SK-N-SH (cell line): ENCODE results near the gene OR4E1. TPM values are rescaled to one million over a fixed set of nuclear protein-coding genes. Genes with fewer than 3 reads are reported as not detected.

Source experiments
- CTCF ChIA-PET: fragments of 300-600, 350-600 bp; formaldehyde crosslinking; extraction: SDS; loops from one replicate; lab custom pipeline; 2021; lab: Yijun Ruan, JAX
- POLR2A ChIA-PET: fragments of 350-600 bp; sonication (Branson Sonifier 250); formaldehyde crosslinking; extraction: SDS; loops from one replicate; lab custom pipeline; 2020; ENCODE audit warnings: antibody characterized with exemption, inconsistent platforms; lab: Yijun Ruan, JAX
- DNase-seq: peaks from one replicate; pipeline ENCODE4 v3.0.0; 2012
- H2AFZ ChIP-seq: fragments of 200-600 bp; sonication (generic); 2 replicates; pipeline ENCODE4 v1.8.1; 2016; ENCODE audit warnings: antibody characterized with exemption, mild to moderate bottlenecking, low read depth
- H3F3A ChIP-seq: fragments of 200-600 bp; sonication (generic); replicated peaks from 2 replicates; pipeline ENCODE3; 2016; ENCODE audit warnings: antibody characterized with exemption, mild to moderate bottlenecking; ENCODE audit not compliant: insufficient read depth
- H3K27ac ChIP-seq, 2 experiments: fragments of 200-500 bp in 1 of 2; fragments of 200-600 bp in 1 of 2; sonication (Bioruptor generic) in 1 of 2; sonication (generic), shearing (Covaris generic) in 1 of 2; 2 replicates each; pipeline versions ENCODE4 v1.5.1 to v1.6.1; 2014 to 2016; ENCODE audit warnings: low read depth in 2 of 2, inconsistent platforms in 1 of 2, low read length in 1 of 2, mild to moderate bottlenecking in 1 of 2, mixed read lengths in 1 of 2
- H3K27me3 ChIP-seq: fragments of 200-600 bp; sonication (generic), shearing (Covaris generic); 2 replicates; pipeline ENCODE4 v1.6.1; 2016; ENCODE audit warnings: mixed run types; ENCODE audit not compliant: insufficient read depth
- H3K36me3 ChIP-seq, 2 experiments: fragments of 200-500 bp in 1 of 2; fragments of 200-600 bp in 1 of 2; sonication (Bioruptor generic) in 1 of 2; sonication (generic) in 1 of 2; replicated peaks in 1 of 2; 2 replicates each; pipeline versions ENCODE3 to v1.5.1; 2014 to 2016; ENCODE audit warnings: low read length in 1 of 2, mild to moderate bottlenecking in 1 of 2; ENCODE audit not compliant: insufficient read depth in 2 of 2, control insufficient read depth in 1 of 2
- H3K4me1 ChIP-seq, 2 experiments: fragments of 200-500 bp in 1 of 2; fragments of 200-600 bp in 1 of 2; sonication (Bioruptor generic) in 1 of 2; sonication (generic), shearing (Covaris generic) in 1 of 2; 2 replicates each; pipeline versions ENCODE4 v1.5.1 to v1.6.1; 2014 to 2016; ENCODE audit warnings: low read depth in 1 of 2, low read length in 1 of 2, mixed run types in 1 of 2; ENCODE audit not compliant: insufficient read depth in 2 of 2, control insufficient read depth in 1 of 2
- H3K4me2 ChIP-seq: fragments of 200-600 bp; sonication (generic), shearing (Covaris generic); 2 replicates; pipeline ENCODE4 v1.6.1; 2017; ENCODE audit warnings: mixed run types
- H3K4me3 ChIP-seq, 2 experiments: fragments of 200-500 bp in 1 of 2; fragments of 200-600 bp in 1 of 2; sonication (Bioruptor generic) in 1 of 2; sonication (generic), shearing (Covaris generic) in 1 of 2; 2 replicates each; pipeline versions ENCODE4 v1.5.1 to v1.8.1; 2014 to 2016; ENCODE audit warnings: low read depth in 2 of 2, inconsistent platforms in 1 of 2, low read length in 1 of 2, mild to moderate bottlenecking in 1 of 2, mixed read lengths in 1 of 2, moderate library complexity in 1 of 2
- H3K79me2 ChIP-seq: fragments of 200-600 bp; sonication (generic); 2 replicates; pipeline ENCODE4 v1.8.1; 2017; ENCODE audit warnings: mild to moderate bottlenecking; ENCODE audit not compliant: insufficient read depth
- H3K9ac ChIP-seq: fragments of 200-600 bp; sonication (generic); 2 replicates; pipeline ENCODE4 v1.6.1; 2017; ENCODE audit warnings: mixed run types
- H3K9me2 ChIP-seq: fragments of 200-600 bp; sonication (generic); 2 replicates; pipeline ENCODE4 v1.6.1; 2017; ENCODE audit warnings: mixed run types
- H3K9me3 ChIP-seq: fragments of 200-600 bp; sonication (generic); 2 replicates; pipeline ENCODE4 v1.6.1; 2017; ENCODE audit warnings: mixed run types, mild to moderate bottlenecking, moderate library complexity
- H4K20me1 ChIP-seq: fragments of 200-600 bp; sonication (generic); 2 replicates; pipeline ENCODE4 v1.6.1; 2017; ENCODE audit warnings: mild to moderate bottlenecking, mixed run types; ENCODE audit not compliant: insufficient read depth
- CHD2 ChIP-seq: fragments of 150-350 bp; IDR thresholded peaks from 2 replicates; pipeline ENCODE4 v1.6.1; 2018; ENCODE audit warnings: low read length; ENCODE audit not compliant: partially characterized antibody
- ELF1 ChIP-seq: IDR thresholded peaks from 2 replicates; pipeline ENCODE4 v1.4.0; 2012
- EZH2phosphoT487 ChIP-seq: fragments of 200-600 bp; sonication (generic); IDR thresholded peaks from 2 replicates; pipeline ENCODE4 v1.6.1; 2017; ENCODE audit warnings: low read depth, mixed run types, mild to moderate bottlenecking, antibody characterized with exemption, moderate library complexity, borderline replicate concordance
- FOSL2 ChIP-seq: IDR thresholded peaks from 2 replicates; pipeline ENCODE4 v1.4.0; 2012; ENCODE audit warnings: low read depth, mild to moderate bottlenecking, moderate library complexity, borderline replicate concordance
- FOXM1 ChIP-seq: IDR thresholded peaks from 2 replicates; pipeline ENCODE4 v1.4.0; 2012; ENCODE audit warnings: low read depth, mild to moderate bottlenecking
- GATA2 ChIP-seq: sonication (generic); formaldehyde crosslinking; IDR thresholded peaks from 2 replicates; pipeline ENCODE4 v1.5.0; 2020; ENCODE audit warnings: mild to moderate bottlenecking, missing genetic modification reagents
- MXI1 ChIP-seq: IDR thresholded peaks from 2 replicates; pipeline ENCODE4 v1.6.1; 2012; ENCODE audit warnings: mild to moderate bottlenecking, low read depth, low read length, improper control_type of control experiment
- NFIC ChIP-seq: IDR thresholded peaks from 2 replicates; pipeline ENCODE4 v1.4.0; 2012; ENCODE audit warnings: borderline replicate concordance
- RAD21 ChIP-seq: IDR thresholded peaks from 2 replicates; pipeline ENCODE4 v1.6.1; 2012; ENCODE audit warnings: mild to moderate bottlenecking, low read length
- RFX5 ChIP-seq: IDR thresholded peaks from 2 replicates; pipeline ENCODE4 v1.6.1; 2012; ENCODE audit warnings: mild to moderate bottlenecking, improper control_type of control experiment, low read length
- RXRA ChIP-seq: IDR thresholded peaks from 2 replicates; pipeline ENCODE4 v1.4.0; 2012; ENCODE audit warnings: low read depth, mild to moderate bottlenecking, borderline replicate concordance
- SMC3 ChIP-seq: IDR thresholded peaks from 2 replicates; pipeline ENCODE4 v1.6.1; 2012; ENCODE audit warnings: low read depth, low read length, improper control_type of control experiment
- TAF1 ChIP-seq: IDR thresholded peaks from 2 replicates; pipeline ENCODE4 v1.6.1; 2012; ENCODE audit warnings: low read depth, mild to moderate bottlenecking, low read length, moderate library complexity, borderline replicate concordance
- TCF12 ChIP-seq: IDR thresholded peaks from 2 replicates; pipeline ENCODE4 v1.4.0; 2012
- WGBS: methylation state at CpG from one replicate; pipeline ENCODE4 v1.1.6; 2017; ENCODE audit warnings: low lambda C conversion rate; 5-methylcytosine and 5-hydroxymethylcytosine counted together
- polyA plus RNA-seq, 3 experiments: library from polyadenylated mRNA; depleted of rRNA; stranded (reverse); fragments of >200 nt; gene quantifications; 2 replicates each; pipeline ENCODE4 v1.2.3, GENCODE V29; 2012
- TF ChIP-seq, protein P1 (sequence below): IDR thresholded peaks from 2 replicates; pipeline ENCODE4 v1.4.0; 2012; ENCODE audit warnings: low read depth, borderline replicate concordance
- TF ChIP-seq, protein P2 (sequence below): IDR thresholded peaks from 2 replicates; pipeline ENCODE4 v1.4.0; 2012; ENCODE audit warnings: low read depth, borderline replicate concordance
- TF ChIP-seq, protein P3 (sequence below): fragments of 150-350 bp; IDR thresholded peaks from 2 replicates; pipeline ENCODE4 v1.6.1; 2017; ENCODE audit warnings: antibody characterized with exemption, low read length, low read depth, borderline replicate concordance
- TF ChIP-seq, protein P4 (sequence below): IDR thresholded peaks from 2 replicates; pipeline ENCODE4 v1.4.0; 2012; ENCODE audit warnings: low read depth

OR4E1 gene
- polyA plus RNA-seq, 1 of the 3 experiments (the other 2 are of a cell fraction) = not detected

DNA sequence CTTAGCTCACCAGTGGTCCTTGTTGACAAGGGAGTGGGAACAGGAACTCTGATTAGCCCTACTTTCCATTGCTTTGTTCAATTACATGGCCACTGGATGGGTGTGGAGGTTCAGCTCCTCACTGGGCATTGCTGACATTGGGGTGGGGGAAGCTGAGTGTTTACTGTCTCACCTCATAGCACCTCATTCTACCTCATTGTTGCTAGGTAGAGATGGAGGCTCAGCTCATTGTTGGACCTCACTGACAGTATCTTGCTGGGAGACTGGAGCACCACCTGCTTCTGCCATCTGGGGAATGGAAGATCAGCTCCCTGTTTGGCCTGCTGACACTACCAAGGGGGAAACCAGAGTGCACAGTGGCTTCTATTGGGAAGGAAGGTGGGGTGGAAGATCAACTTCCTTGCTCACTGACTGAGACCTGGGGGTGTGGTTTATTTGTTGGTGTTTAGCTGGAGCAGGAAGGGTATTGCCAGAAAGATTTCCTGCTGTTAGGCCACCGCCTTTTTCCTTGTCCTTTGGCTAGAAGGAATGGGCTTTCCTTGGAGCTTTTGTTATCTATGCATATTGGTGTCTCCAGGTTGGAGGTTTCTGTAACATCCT is 21.3 kb downstream of the OR4E1 start:
- Histone ChIP-seq H3F3A (no peaks in the 10 kb centered on the region), H3K4me3 (no peak overlapping the region), H2AFZ (no peak overlapping the region), H4K20me1 (no peaks in the 10 kb centered on the region), H3K4me1 (peaks cover 0 to 10% of the 10 kb centered on the region in 2 experiments; a peak in 1 of 4 replicates), H3K9me3 (no peaks in the 10 kb centered on the region), H3K27ac (no peak overlapping the region), H3K9ac (no peak overlapping the region), H3K4me2 (no peak overlapping the region), H3K79me2 (no peaks in the 10 kb centered on the region), H3K36me3 (no peaks in the 10 kb centered on the region), H3K9me2 (no peaks in the 10 kb centered on the region), H3K27me3 (peaks cover 9% of the 10 kb centered on the region)
- DNase-seq = no peak
- POLR2A ChIA-PET = no interaction called here
- 0% methylated on average over 1 of the region's 1 CpG for WGBS
- no peak for TF ChIP-seq FOXM1
- TF ChIP-seq EZH2phosphoT487 = no peak
- TF ChIP-seq RFX5 = no peak
- TF ChIP-seq, protein P1, sequence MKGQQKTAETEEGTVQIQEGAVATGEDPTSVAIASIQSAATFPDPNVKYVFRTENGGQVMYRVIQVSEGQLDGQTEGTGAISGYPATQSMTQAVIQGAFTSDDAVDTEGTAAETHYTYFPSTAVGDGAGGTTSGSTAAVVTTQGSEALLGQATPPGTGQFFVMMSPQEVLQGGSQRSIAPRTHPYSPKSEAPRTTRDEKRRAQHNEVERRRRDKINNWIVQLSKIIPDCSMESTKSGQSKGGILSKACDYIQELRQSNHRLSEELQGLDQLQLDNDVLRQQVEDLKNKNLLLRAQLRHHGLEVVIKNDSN = no peak
- TF ChIP-seq, protein P2, sequence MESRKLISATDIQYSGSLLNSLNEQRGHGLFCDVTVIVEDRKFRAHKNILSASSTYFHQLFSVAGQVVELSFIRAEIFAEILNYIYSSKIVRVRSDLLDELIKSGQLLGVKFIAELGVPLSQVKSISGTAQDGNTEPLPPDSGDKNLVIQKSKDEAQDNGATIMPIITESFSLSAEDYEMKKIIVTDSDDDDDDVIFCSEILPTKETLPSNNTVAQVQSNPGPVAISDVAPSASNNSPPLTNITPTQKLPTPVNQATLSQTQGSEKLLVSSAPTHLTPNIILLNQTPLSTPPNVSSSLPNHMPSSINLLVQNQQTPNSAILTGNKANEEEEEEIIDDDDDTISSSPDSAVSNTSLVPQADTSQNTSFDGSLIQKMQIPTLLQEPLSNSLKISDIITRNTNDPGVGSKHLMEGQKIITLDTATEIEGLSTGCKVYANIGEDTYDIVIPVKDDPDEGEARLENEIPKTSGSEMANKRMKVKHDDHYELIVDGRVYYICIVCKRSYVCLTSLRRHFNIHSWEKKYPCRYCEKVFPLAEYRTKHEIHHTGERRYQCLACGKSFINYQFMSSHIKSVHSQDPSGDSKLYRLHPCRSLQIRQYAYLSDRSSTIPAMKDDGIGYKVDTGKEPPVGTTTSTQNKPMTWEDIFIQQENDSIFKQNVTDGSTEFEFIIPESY = no peak
- no peak for TF ChIP-seq NFIC
- no peak for TF ChIP-seq TAF1
- no peak for TF ChIP-seq RXRA
- TF ChIP-seq, protein P3, sequence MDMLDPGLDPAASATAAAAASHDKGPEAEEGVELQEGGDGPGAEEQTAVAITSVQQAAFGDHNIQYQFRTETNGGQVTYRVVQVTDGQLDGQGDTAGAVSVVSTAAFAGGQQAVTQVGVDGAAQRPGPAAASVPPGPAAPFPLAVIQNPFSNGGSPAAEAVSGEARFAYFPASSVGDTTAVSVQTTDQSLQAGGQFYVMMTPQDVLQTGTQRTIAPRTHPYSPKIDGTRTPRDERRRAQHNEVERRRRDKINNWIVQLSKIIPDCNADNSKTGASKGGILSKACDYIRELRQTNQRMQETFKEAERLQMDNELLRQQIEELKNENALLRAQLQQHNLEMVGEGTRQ = no peak
- TF ChIP-seq SMC3 = no peak
- TF ChIP-seq RAD21 = no peak
- no peak for TF ChIP-seq GATA2 (CRISPR knock-in tag)
- TF ChIP-seq, protein P4, sequence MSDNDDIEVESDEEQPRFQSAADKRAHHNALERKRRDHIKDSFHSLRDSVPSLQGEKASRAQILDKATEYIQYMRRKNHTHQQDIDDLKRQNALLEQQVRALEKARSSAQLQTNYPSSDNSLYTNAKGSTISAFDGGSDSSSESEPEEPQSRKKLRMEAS = no peak
- TF ChIP-seq CHD2 = no peak
- TF ChIP-seq ELF1 = no peak
- TF ChIP-seq FOSL2 = no peak
- no peak for TF ChIP-seq TCF12
- no peak for TF ChIP-seq MXI1
- CTCF ChIA-PET = interaction anchor here (1.0 kb wide), 1 partner anchor 87 kb away, joined by 3 read pairs; no protein-coding TSS in a partner anchor
